Suprapubic skin (tissue), 4 donors: ENCODE data around the gene INPP5A.

Source experiments
- EP300 ChIP-seq: sonication (generic); formaldehyde crosslinking; IDR thresholded peaks from one replicate; pipeline ENCODE4 v1.6.1; 2017; ENCODE audit warnings: antibody characterized with exemption
- POLR2AphosphoS5 ChIP-seq, 3 donors: sonication (generic); formaldehyde crosslinking; IDR thresholded peaks; one replicate each; pipeline ENCODE4 v1.6.1; 2017; ENCODE audit warnings: antibody characterized with exemption in 3 of 3

DNA sequence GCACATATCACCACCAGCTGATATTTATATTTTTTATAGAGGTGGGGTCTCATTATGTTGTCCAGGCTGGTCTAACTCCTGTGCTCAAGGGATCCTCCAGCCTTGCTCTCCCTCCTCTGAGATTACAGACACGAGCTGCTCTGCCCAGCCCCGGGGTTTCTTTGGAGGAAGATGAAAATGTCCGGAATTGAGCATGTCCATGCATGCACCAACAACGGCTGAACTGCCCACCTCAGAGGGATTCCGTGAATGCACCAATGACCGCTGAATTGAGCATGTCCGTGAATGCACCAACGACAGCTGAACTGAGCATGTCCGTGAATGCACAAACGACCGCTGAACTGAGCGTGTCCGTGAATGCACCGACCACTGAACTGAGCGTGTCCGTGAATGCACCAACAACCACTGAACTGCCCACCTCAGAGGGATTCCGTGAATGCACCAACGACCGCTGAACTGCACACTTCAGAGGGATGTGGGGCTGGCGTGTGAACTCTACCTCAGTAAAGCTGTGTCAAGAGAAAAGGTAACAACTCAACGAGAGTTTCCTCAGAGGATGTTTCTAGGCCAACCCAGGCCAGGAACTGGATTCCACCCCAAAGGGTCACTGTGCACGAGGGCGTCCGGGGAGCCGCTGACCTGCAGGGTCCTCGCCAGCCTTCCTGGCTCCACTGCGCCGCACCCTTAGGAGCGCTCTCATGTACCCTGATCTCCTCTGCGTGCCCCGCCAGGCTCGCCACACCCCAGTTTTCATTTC lies 34.9 kb upstream of the INPP5A start:
- TF ChIP-seq EP300 = no peak
- no peak for TF ChIP-seq POLR2AphosphoS5 (IDR thresholded peaks at IDR 0.05)
